Ascending aorta (tissue), 2 donors: Measurements from ENCODE around the gene AKT2. TPM values are rescaled to one million over a fixed set of nuclear protein-coding genes. Genes with fewer than 3 reads are reported as not detected.

Source experiments
- DNase-seq, 2 donors: peaks; one replicate each; pipeline ENCODE4 v3.0.0-alpha.2; 2019; ENCODE audit warnings: low spot score in 2 of 2
- H3K27ac ChIP-seq, 2 donors: fragments of 200-600 bp; sonication (generic); one replicate each; pipeline ENCODE4 v1.5.1; 2016 to 2017; ENCODE audit warnings: mild to moderate bottlenecking in 1 of 2
- H3K27me3 ChIP-seq: fragments of 200-600 bp; sonication (generic); one replicate; pipeline ENCODE4 v1.5.1; 2017
- H3K36me3 ChIP-seq, 2 donors: fragments of 200-600 bp; sonication (generic); one replicate each; pipeline ENCODE4 v1.5.1; 2016
- H3K4me1 ChIP-seq, 2 donors: fragments of 200-600 bp; sonication (generic); one replicate each; pipeline ENCODE4 v1.5.1; 2016 to 2017; ENCODE audit warnings: mild to moderate bottlenecking in 1 of 2
- H3K4me3 ChIP-seq, 2 donors: fragments of 200-600 bp; sonication (generic); one replicate each; pipeline ENCODE4 v1.5.1; 2016 to 2017; ENCODE audit warnings: mild to moderate bottlenecking in 1 of 2
- H3K9me3 ChIP-seq, 2 donors: fragments of 200-600 bp; sonication (generic); one replicate each; pipeline ENCODE4 v1.5.1; 2016
- CTCF ChIP-seq, 3 experiments: fragments of 200-600 bp in 2 of 3; fragments of 450-650 bp in 1 of 3; sonication (generic) in 2 of 3; IDR thresholded peaks; one replicate each; pipeline ENCODE4 v1.5.1; 2016 to 2019; ENCODE audit warnings: antibody characterized with exemption in 3 of 3, mild to moderate bottlenecking in 1 of 3, moderate library complexity in 1 of 3
- intact Hi-C: fragments of 100-400 bp; cut with DNase I; formaldehyde crosslinking; loops from one replicate; pipeline ENCODE4 v1.15.1; 2023
- total RNA-seq: library from RNA; depleted of rRNA; stranded (reverse); fragments of >200 nt; gene quantifications from one replicate; pipeline ENCODE4 v1.1.0, GENCODE V29; 2016

The AKT2 gene
- total RNA-seq, 1 donor from 2014 or later = 137 TPM

- DNase-seq = no peak
- Histone ChIP-seq H3K27ac (no peak overlapping the region), H3K9me3 (no peaks in the 10 kb centered on the region), H3K4me3 (no peak overlapping the region), H3K36me3 (peaks cover 28 to 53% of the 10 kb centered on the region in 2 donors), H3K4me1 (no peaks in the 10 kb centered on the region), H3K27me3 (no peaks in the 10 kb centered on the region)
- intact Hi-C loops = no loop called here
- TF ChIP-seq CTCF (IDR thresholded peaks at IDR 0.05) = no peak
Measured at GRCh38 chr19:40251244-40251643, 33.9 kb downstream of the AKT2 start.

- no peaks in the 10 kb centered on the region for H3K27me3 ChIP-seq
- DNase-seq = no peak
- no peak overlapping the region for H3K27ac ChIP-seq
- no peaks in the 10 kb centered on the region for H3K9me3 ChIP-seq
- peaks cover 13 to 38% of the 10 kb centered on the region in 2 donors for H3K36me3 ChIP-seq
- H3K4me3 ChIP-seq = no peak overlapping the region
- no peaks in the 10 kb centered on the region for H3K4me1 ChIP-seq
- intact Hi-C loops = no loop called here
- no peak for TF ChIP-seq CTCF (IDR thresholded peaks at IDR 0.05)
Measured at GRCh38 chr19:40249781-40250180, 35.4 kb downstream of the AKT2 start.

- intact Hi-C loops = no loop called here
- Histone ChIP-seq H3K9me3 (no peaks in the 10 kb centered on the region), H3K36me3 (peaks cover 10 to 32% of the 10 kb centered on the region in 2 donors), H3K27ac (no peak overlapping the region), H3K27me3 (no peaks in the 10 kb centered on the region), H3K4me1 (no peaks in the 10 kb centered on the region), H3K4me3 (no peak overlapping the region)
- no peak for DNase-seq
- no peak for TF ChIP-seq CTCF (IDR thresholded peaks at IDR 0.05)
Measured at GRCh38 chr19:40249201-40249600, 35.9 kb downstream of the AKT2 start.

- Histone ChIP-seq H3K36me3 (peaks cover 6 to 26% of the 10 kb centered on the region in 2 donors), H3K4me1 (no peaks in the 10 kb centered on the region)
- TF ChIP-seq CTCF (IDR thresholded peaks at IDR 0.05) = no peak
Measured at GRCh38 chr19:40247735-40248262, 37.3 kb downstream of the AKT2 start.

GRCh38 chr19:40247178-40247577, 38.0 kb downstream of the AKT2 start:
- H3K27ac ChIP-seq = no peak overlapping the region
- H3K9me3 ChIP-seq = no peaks in the 10 kb centered on the region
- no peak for TF ChIP-seq CTCF (IDR thresholded peaks at IDR 0.05)
- peaks cover 6 to 27% of the 10 kb centered on the region in 2 donors for H3K36me3 ChIP-seq
- H3K4me3 ChIP-seq = no peak overlapping the region
- no peak for DNase-seq
- intact Hi-C loops = no loop called here
- H3K4me1 ChIP-seq = no peaks in the 10 kb centered on the region
- no peaks in the 10 kb centered on the region for H3K27me3 ChIP-seq

More at GRCh38 chr19:40247735-40248262, 37.3 kb downstream of the AKT2 start:
- DNase-seq = no peak
- intact Hi-C loops = no loop called here
- no peaks in the 10 kb centered on the region for H3K9me3 ChIP-seq
- H3K4me3 ChIP-seq = no peak overlapping the region
- no peaks in the 10 kb centered on the region for H3K27me3 ChIP-seq
- no peak overlapping the region for H3K27ac ChIP-seq
